COLO829 (cell line): ENCODE measurements around the gene PSMA8.
"Not testable (repeated sequence)": the region's sequence is repeated elsewhere in the genome, so short reads cannot be mapped to it uniquely, and the experiment has no call there.

Experiments
- DNase-seq: peaks from one replicate; pipeline ENCODE4 v3.0.0; 2012; ENCODE audit warnings: low spot score

Gene PSMA8

GRCh38 chr18:26133652-26134051 is at the start of gene PSMA8:
Gene PSMA8 (plus strand): TSS chr18:26133869. CDS start chr18:26133966, 97 bp downstream.
- DNase-seq = no peak

GRCh38 chr18:26085056-26085455 is 48.6 kb upstream of the PSMA8 start:
- DNase-seq = no peak

GRCh38 chr18:26086959-26087358 is 46.7 kb upstream of the PSMA8 start:
- no peak for DNase-seq

- DNase-seq = no peak
Observed at GRCh38 chr18:26088487-26088886, 45.2 kb upstream of the PSMA8 start.

GRCh38 chr18:26089293-26090129 is 44.2 kb upstream of the PSMA8 start:
- peak; percentile 33 for DNase-seq

- DNase-seq = peak; percentile 72
Observed at GRCh38 chr18:26090130-26091046, 43.3 kb upstream of the PSMA8 start, which contains the start of gene SS18. Gene SS18 (minus strand): TSS chr18:26090613. CDS start chr18:26090569, 44 bp downstream.

- DNase-seq = peak; percentile 38
Observed at GRCh38 chr18:26091047-26091630, 42.5 kb upstream of the PSMA8 start.

GRCh38 chr18:26096852-26097251 is 36.8 kb upstream of the PSMA8 start:
- no peak for DNase-seq

GRCh38 chr18:26097563-26097962 is 36.1 kb upstream of the PSMA8 start:
- no peak for DNase-seq

GRCh38 chr18:26103579-26103978 is 30.1 kb upstream of the PSMA8 start:
- DNase-seq = no peak

GRCh38 chr18:26104035-26104434 is 29.6 kb upstream of the PSMA8 start:
- DNase-seq = no peak

- no peak for DNase-seq
Observed at GRCh38 chr18:26119246-26119645, 14.4 kb upstream of the PSMA8 start.

GRCh38 chr18:26121476-26121875 is 12.2 kb upstream of the PSMA8 start:
- no peak for DNase-seq

- DNase-seq = not testable (repeated sequence)
Observed at GRCh38 chr18:26121994-26122393, 11.7 kb upstream of the PSMA8 start.

GRCh38 chr18:26127786-26128185 is 5.9 kb upstream of the PSMA8 start:
- DNase-seq = no peak

GRCh38 chr18:26128192-26128591 is 5.5 kb upstream of the PSMA8 start:
- DNase-seq = not testable (repeated sequence)

GRCh38 chr18:26134107-26134506 is 438 bp downstream of the PSMA8 start:
- no peak for DNase-seq

GRCh38 chr18:26135548-26135947 is 1.9 kb downstream of the PSMA8 start:
- DNase-seq = no peak

- DNase-seq = peak; percentile 35
Observed at GRCh38 chr18:26157326-26157725, 23.7 kb downstream of the PSMA8 start.

GRCh38 chr18:26159353-26159752 is 25.7 kb downstream of the PSMA8 start:
- peak; percentile 11 for DNase-seq

- no peak for DNase-seq
Observed at GRCh38 chr18:26164571-26164970, 30.9 kb downstream of the PSMA8 start.

- DNase-seq = not testable (repeated sequence)
Observed at GRCh38 chr18:26167592-26167991, 33.9 kb downstream of the PSMA8 start.
